ENCODE data around the gene ADAMTS15.

Gene ADAMTS15

DNA sequence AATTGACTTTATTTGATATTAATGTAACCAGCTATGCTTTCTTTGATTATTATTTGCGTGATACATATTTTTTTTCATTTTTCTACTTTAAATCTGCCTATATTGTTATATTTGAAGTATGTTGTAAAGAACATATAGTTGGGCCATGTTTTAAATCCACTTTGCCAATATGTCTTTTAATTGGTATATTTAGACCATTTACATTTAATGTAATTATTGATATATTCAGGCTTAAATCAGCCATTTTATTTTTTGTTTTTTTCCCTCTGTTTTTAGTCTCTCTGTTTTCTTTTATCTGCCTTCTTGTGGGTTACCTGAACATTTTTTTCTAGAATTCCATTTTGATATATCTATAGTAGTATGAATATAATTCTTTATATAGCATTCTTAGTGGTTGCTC, 55.9 kb downstream of the ADAMTS15 start:
- DNase-seq (ENCODE audit: insufficient read length, low spot score) (no peak), FAIRE-seq (no peak)
- TF ChIP-seq, protein P1, sequence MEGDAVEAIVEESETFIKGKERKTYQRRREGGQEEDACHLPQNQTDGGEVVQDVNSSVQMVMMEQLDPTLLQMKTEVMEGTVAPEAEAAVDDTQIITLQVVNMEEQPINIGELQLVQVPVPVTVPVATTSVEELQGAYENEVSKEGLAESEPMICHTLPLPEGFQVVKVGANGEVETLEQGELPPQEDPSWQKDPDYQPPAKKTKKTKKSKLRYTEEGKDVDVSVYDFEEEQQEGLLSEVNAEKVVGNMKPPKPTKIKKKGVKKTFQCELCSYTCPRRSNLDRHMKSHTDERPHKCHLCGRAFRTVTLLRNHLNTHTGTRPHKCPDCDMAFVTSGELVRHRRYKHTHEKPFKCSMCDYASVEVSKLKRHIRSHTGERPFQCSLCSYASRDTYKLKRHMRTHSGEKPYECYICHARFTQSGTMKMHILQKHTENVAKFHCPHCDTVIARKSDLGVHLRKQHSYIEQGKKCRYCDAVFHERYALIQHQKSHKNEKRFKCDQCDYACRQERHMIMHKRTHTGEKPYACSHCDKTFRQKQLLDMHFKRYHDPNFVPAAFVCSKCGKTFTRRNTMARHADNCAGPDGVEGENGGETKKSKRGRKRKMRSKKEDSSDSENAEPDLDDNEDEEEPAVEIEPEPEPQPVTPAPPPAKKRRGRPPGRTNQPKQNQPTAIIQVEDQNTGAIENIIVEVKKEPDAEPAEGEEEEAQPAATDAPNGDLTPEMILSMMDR (IDR thresholded peaks at IDR 0.05; ENCODE audit: insufficient read depth, missing control alignments), result no peak

DNA sequence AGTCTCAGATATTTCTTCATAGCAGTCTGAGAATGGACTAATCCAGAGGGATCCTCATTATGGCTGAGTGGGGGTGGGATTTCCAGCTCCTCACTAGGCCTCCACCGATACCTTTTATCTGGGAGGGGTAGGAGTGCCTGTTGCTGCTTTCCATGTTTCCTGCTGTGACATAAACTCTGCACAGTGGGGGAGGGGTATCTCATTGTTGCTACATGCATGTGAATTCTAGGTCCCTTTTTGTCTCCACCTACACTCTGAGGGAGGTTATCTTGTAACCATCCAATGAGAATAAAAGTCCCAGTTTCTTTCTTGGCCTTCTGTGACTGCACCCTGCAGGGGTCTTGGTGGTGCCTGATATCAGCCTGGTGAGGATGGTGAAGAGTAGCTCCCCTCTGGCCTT, 60.5 kb downstream of the ADAMTS15 start:
- no peak for FAIRE-seq
- TF ChIP-seq, protein P1 (IDR thresholded peaks at IDR 0.05; ENCODE audit: insufficient read depth, missing control alignments), result no peak
- no peak for DNase-seq (ENCODE audit: insufficient read length, low spot score)

DNA sequence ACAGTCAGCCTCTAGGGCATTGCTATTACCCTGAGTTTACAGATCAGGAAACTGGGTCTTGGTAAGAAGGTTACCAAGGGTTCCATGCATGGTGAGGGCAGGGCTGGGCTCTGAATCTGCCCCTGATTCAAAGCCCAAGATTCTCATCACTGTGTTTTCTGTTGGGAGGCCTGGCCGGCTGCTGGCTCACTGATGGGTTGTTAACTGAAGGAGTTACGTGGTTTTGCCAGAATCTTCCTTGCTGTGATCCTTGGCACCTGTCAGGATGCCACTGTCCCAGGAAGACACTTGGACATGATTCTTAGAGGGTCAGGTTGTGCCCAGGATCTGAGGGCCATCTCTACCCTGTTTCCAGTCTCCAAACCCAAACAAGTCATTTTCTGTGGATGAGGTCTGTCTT, 61.5 kb downstream of the ADAMTS15 start:
- FAIRE-seq (no peak), DNase-seq (ENCODE audit: insufficient read length, low spot score) (no peak)
- TF ChIP-seq, protein P1 (IDR thresholded peaks at IDR 0.05; ENCODE audit: insufficient read depth, missing control alignments), result no peak

DNA sequence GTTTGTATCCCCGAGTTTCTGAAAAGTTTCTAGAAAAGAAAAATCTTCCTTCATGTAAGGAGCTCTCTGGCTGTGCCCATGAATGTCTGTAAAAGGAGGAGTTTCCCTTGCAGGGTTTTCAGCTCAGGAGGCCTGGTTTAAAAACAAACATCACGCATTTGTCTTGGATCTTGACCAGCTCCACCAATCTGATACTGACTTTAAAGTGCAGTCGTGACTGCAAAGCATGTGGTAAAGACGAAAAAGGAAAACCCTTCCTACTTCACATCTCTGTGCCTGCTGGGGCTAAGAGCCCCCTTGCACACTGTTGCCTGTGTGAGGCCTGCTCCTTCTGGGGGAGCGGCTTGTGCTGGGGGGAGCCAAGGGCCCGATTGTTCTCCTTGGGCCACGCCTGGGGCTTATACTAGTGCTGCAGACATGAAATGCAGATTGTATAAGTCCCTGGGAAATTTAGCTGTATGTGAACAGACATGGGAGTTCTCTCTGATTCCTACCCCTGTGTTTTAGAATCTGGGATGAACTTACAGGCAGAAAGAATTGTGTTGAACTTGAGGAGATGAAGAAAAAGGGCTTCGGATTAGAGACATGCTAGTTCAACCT, 62.1 kb downstream of the ADAMTS15 start:
- no peak for DNase-seq (ENCODE audit: insufficient read length, low spot score)
- TF ChIP-seq, protein P1 (IDR thresholded peaks at IDR 0.05; ENCODE audit: insufficient read depth, missing control alignments), result no peak
- FAIRE-seq, result no peak

DNA sequence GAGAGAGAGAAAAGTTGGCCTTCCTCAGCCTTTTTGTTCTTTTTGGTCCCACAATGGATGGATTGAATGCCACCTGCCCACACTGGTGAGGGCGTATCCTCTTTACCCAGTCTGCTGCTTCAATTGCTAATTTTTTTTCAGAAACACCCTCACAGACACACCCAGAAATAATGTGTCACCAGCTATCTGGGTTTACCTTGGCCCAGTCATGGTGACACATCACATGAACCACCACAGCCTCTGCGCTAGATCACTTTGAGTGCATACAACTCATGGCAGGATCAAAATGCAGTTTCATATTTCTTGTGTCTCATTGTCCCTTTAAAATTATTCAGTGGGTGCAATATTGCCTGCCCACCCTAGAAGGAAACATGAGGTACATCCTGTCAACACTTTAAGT, 63.3 kb downstream of the ADAMTS15 start:
- DNase-seq (ENCODE audit: insufficient read length, low spot score) (no peak), FAIRE-seq (no peak)
- TF ChIP-seq, protein P1 (IDR thresholded peaks at IDR 0.05; ENCODE audit: insufficient read depth, missing control alignments), result no peak

DNA sequence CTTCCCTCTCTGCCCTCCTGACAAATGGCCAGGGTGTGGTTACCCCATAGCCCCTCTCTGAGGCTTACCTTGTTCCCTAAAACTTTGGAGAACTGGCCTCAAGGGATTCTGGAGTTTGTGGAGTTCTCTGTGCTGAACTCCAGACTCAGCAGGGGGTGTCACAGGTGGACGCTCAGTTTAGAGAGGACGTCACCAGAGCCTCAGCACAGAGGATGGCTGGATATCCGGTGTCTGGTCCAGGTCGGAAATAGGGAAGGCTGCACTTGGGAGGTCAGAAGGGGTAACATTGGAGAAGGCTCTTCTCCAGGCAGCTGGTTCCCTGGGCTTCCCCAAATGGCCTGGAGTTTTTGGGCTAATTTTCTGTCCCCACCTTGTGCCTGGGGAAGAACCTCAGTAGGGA, 64.2 kb downstream of the ADAMTS15 start:
- DNase-seq (ENCODE audit: insufficient read length, low spot score), result no peak
- no peak for FAIRE-seq
- TF ChIP-seq, protein P1 (IDR thresholded peaks at IDR 0.05; ENCODE audit: insufficient read depth, missing control alignments), result no peak

DNA sequence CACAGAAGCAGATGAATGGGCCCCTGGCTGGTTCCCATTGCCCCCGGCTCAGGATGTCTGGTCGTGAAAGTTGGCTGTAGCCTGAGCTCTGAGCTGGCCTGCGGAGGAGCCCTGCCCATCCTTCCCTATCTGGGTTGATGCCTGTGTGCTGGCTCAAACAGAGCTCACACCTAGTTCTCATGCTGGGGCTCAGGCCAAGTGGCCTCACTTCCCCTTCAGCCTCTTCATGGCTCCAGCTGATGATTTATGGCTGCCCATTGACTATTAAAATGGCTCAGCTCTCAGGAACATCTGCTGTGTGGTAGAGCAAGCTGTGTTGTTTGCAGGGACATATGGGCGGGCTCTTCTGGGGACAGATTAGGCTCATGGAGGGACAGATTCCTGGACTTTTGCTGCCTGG, 64.7 kb downstream of the ADAMTS15 start:
- TF ChIP-seq, protein P1 (IDR thresholded peaks at IDR 0.05; ENCODE audit: insufficient read depth, missing control alignments), result no peak
- DNase-seq (ENCODE audit: insufficient read length, low spot score), result no peak
- FAIRE-seq, result no peak
